Muscle layer of colon (tissue), 2 donors: ENCODE results near the gene HSPA1A.
"Not testable (repeated sequence)": the region's sequence is repeated elsewhere in the genome, so short reads cannot be mapped to it uniquely, and the experiment has no call there.

ENCODE experiments used
- H3K27ac ChIP-seq: one replicate; pipeline ENCODE4 v1.7.0; 2013; ENCODE audit warnings: low read depth, mild to moderate bottlenecking, low read length, moderate library complexity
- H3K27me3 ChIP-seq, 2 donors: one replicate each; pipeline ENCODE4 v1.7.0; 2013; ENCODE audit warnings: low read length in 2 of 2, mild to moderate bottlenecking in 2 of 2; ENCODE audit not compliant: insufficient read depth in 2 of 2, control insufficient read depth in 1 of 2
- H3K36me3 ChIP-seq: one replicate; pipeline ENCODE4 v1.7.0; 2013; ENCODE audit warnings: mild to moderate bottlenecking, low read length; ENCODE audit not compliant: insufficient read depth
- H3K4me1 ChIP-seq: one replicate; pipeline ENCODE4 v1.7.0; 2013; ENCODE audit warnings: mild to moderate bottlenecking, low read length; ENCODE audit not compliant: insufficient read depth
- H3K4me3 ChIP-seq, 2 donors: one replicate each; pipeline ENCODE4 v1.7.0; 2013; ENCODE audit warnings: low read length in 2 of 2, low read depth in 1 of 2, mild to moderate bottlenecking in 1 of 2, moderate library complexity in 1 of 2
- H3K9ac ChIP-seq: one replicate; pipeline ENCODE4 v1.7.0; 2013; ENCODE audit warnings: low read length
- H3K9me3 ChIP-seq: one replicate; pipeline ENCODE4 v1.7.0; 2013; ENCODE audit warnings: mild to moderate bottlenecking, low read length
- donor health status: abdominal sarcoma.
- donor health status: Adenocarcinoma of cecum.

HSPA1A gene

GRCh38 chr6:31799781-31800180 lies 15.6 kb upstream of the HSPA1A start:
- Histone ChIP-seq H3K9me3 (no peaks in the 10 kb centered on the region), H3K4me1 (peaks cover 4% of the 10 kb centered on the region), H3K4me3 (no peak overlapping the region), H3K27ac (no peak overlapping the region), H3K9ac (no peak overlapping the region), H3K36me3 (peaks cover 15% of the 10 kb centered on the region), H3K27me3 (no peaks in the 10 kb centered on the region)

- H3K27ac ChIP-seq, H3K9ac ChIP-seq, H3K4me3 ChIP-seq, H3K27me3 ChIP-seq, H3K9me3 ChIP-seq: not testable (repeated sequence)
- peaks cover 10% of the 10 kb centered on the region for H3K4me1 ChIP-seq
- peaks cover 15% of the 10 kb centered on the region for H3K36me3 ChIP-seq
Measured at GRCh38 chr6:31801031-31801927, 14.1 kb upstream of the HSPA1A start.

- peaks cover 7% of the 10 kb centered on the region for H3K36me3 ChIP-seq
- no peaks in the 10 kb centered on the region for H3K9me3 ChIP-seq
- H3K9ac ChIP-seq = peak overlapping the region; percentile 99
- peak overlapping the region; percentile 67 to 84 for H3K4me3 ChIP-seq
- peaks cover 11% of the 10 kb centered on the region for H3K4me1 ChIP-seq
- no peaks in the 10 kb centered on the region for H3K27me3 ChIP-seq
- H3K27ac ChIP-seq = peak overlapping the region; percentile 95
Measured at GRCh38 chr6:31805939-31806469, 9.3 kb upstream of the HSPA1A start.

- Histone ChIP-seq H3K9me3 (no peaks in the 10 kb centered on the region), H3K4me3 (peak within 1 kb of the TSS; percentile 67 to 84), H3K36me3 (peaks cover 7% of the 10 kb centered on the region), H3K27me3 (no peaks in the 10 kb centered on the region), H3K9ac (peak within 1 kb of the TSS; percentile 99), H3K27ac (peak within 1 kb of the TSS; percentile 95), H3K4me1 (peaks cover 11% of the 10 kb centered on the region)
Measured at GRCh38 chr6:31806470-31807272, 8.7 kb upstream of the HSPA1A start, which contains the start of gene LSM2. LSM2 (minus strand) TSS chr6:31806966; CDS start chr6:31806757, 209 bp downstream.

- H3K27ac ChIP-seq, H3K9me3 ChIP-seq, H3K36me3 ChIP-seq, H3K9ac ChIP-seq, H3K27me3 ChIP-seq, H3K4me3 ChIP-seq: not testable (repeated sequence)
- H3K4me1 ChIP-seq = peaks cover 15% of the 10 kb centered on the region
Measured at GRCh38 chr6:31808599-31808998, 6.7 kb upstream of the HSPA1A start.

GRCh38 chr6:31811645-31812044 lies 3.7 kb upstream of the HSPA1A start:
- peaks cover 9% of the 10 kb centered on the region for H3K4me1 ChIP-seq
- no peaks in the 10 kb centered on the region for H3K27me3 ChIP-seq
- H3K27ac ChIP-seq = no peak overlapping the region

GRCh38 chr6:31813465-31813849 lies 1.9 kb upstream of the HSPA1A start:
- Histone ChIP-seq H3K27ac (peak overlapping the region; percentile 88), H3K9me3 (no peaks in the 10 kb centered on the region), H3K4me1 (peaks cover 18% of the 10 kb centered on the region), H3K27me3 (no peaks in the 10 kb centered on the region), H3K9ac (peak overlapping the region; percentile 10), H3K36me3 (no peaks in the 10 kb centered on the region), H3K4me3 (peak overlapping the region in 1 of 2 donors; percentile 28)

More at GRCh38 chr6:31811645-31812044, 3.7 kb upstream of the HSPA1A start:
- Histone ChIP-seq H3K9me3 (no peaks in the 10 kb centered on the region), H3K36me3 (no peaks in the 10 kb centered on the region), H3K9ac (no peak overlapping the region), H3K4me3 (no peak overlapping the region)

GRCh38 chr6:31814677-31815024 lies 692 bp upstream of the HSPA1A start:
- peaks cover 24% of the 10 kb centered on the region for H3K4me1 ChIP-seq
- no peaks in the 10 kb centered on the region for H3K36me3 ChIP-seq
- no peaks in the 10 kb centered on the region for H3K9me3 ChIP-seq
- no peaks in the 10 kb centered on the region for H3K27me3 ChIP-seq
- peak overlapping the region; percentile 74 for H3K9ac ChIP-seq
- H3K27ac ChIP-seq = peak overlapping the region; percentile 87
- H3K4me3 ChIP-seq = peak overlapping the region; percentile 67 to 75

GRCh38 chr6:31817133-31817928 lies 2.0 kb downstream of the HSPA1A start:
- H3K36me3 ChIP-seq, H3K9ac ChIP-seq, H3K27me3 ChIP-seq, H3K9me3 ChIP-seq: not testable (repeated sequence)
- Histone ChIP-seq H3K4me1 (peaks cover 37% of the 10 kb centered on the region), H3K27ac (peak overlapping the region; percentile 75), H3K4me3 (peak overlapping the region; percentile 44 to 47)

GRCh38 chr6:31817929-31818511 lies 2.7 kb downstream of the HSPA1A start:
- not testable (repeated sequence) for H3K9ac ChIP-seq, H3K27ac ChIP-seq, H3K27me3 ChIP-seq, H3K9me3 ChIP-seq, H3K36me3 ChIP-seq
- Histone ChIP-seq H3K4me3 (peak overlapping the region; percentile 44 to 47), H3K4me1 (peaks cover 40% of the 10 kb centered on the region)
